HCT116 (cell line): Measurements from ENCODE around the gene UBA5. TPM values are rescaled to one million over a fixed set of nuclear protein-coding genes. Genes with fewer than 3 reads are reported as not detected.

Source experiments
- ATAC-seq: fragments of 200-7000 bp; cut with Tn5 transposase; 2 replicates; pipeline ENCODE4 v1.9.1; 2020; ENCODE audit warnings: mild to moderate bottlenecking, moderate library complexity
- BruUV-seq: library from RNA; stranded (reverse); fragments of 400-500 nt; replicated peaks from 2 replicates; lab custom pipeline; 2021; lab: Mats Ljungman, UMichigan
- CTCF ChIA-PET: fragments of 300-600 bp; sonication (Branson Sonifier 250); formaldehyde crosslinking; loops from one replicate; lab custom pipeline; 2021; ENCODE audit warnings: antibody characterized with exemption; lab: Charles Lee
- POLR2A ChIA-PET: fragments of 300-600, 350-600 bp; sonication (Branson Sonifier 250); formaldehyde crosslinking; loops from one replicate; lab custom pipeline; 2021; ENCODE audit warnings: antibody characterized with exemption; lab: Charles Lee
- RAD21 ChIA-PET, 2 experiments: fragments of 300-600 bp; sonication (Branson Sonifier 250); formaldehyde crosslinking; loops; one replicate each; lab custom pipeline; 2023; ENCODE audit warnings: low total read pairs in 2 of 2; ENCODE audit not compliant: uncharacterized antibody in 2 of 2, unreplicated experiment in 2 of 2, low non-redundant PET in 1 of 2; lab: Charles Lee
- DNase-seq: peaks from one replicate; pipeline ENCODE4 v3.0.0-alpha.2; 2010; ENCODE audit warnings: low read depth, low spot score
- H2AFZ ChIP-seq: fragments of 200-600 bp; shearing (Covaris generic), sonication (generic); 2 replicates; pipeline ENCODE4 v1.6.1; 2017; ENCODE audit warnings: low read depth, mixed run types, mixed read lengths, antibody characterized with exemption, low read length; ENCODE audit not compliant: poor library complexity, severe bottlenecking
- H3K27ac ChIP-seq: 2 replicates; pipeline ENCODE4 v1.5.1; 2012; ENCODE audit warnings: low read depth, low read length
- H3K27me3 ChIP-seq: fragments of 200-600 bp; sonication (generic); 2 replicates; pipeline ENCODE4 v1.6.1; 2016; ENCODE audit warnings: mixed run types, low read length, mixed read lengths; ENCODE audit not compliant: insufficient read depth
- H3K36me3 ChIP-seq, 2 experiments: fragments of 200-500 bp in 1 of 2; fragments of 200-600 bp in 1 of 2; sonication (Bioruptor generic) in 1 of 2; sonication (generic) in 1 of 2; 2 replicates each; pipeline versions ENCODE4 v1.5.1 to v1.6.1; 2014 to 2016; ENCODE audit warnings: low read length in 2 of 2, inconsistent platforms in 1 of 2, mixed read lengths in 1 of 2, mixed run types in 1 of 2; ENCODE audit not compliant: insufficient read depth in 2 of 2, control insufficient read depth in 1 of 2
- H3K4me1 ChIP-seq, 2 experiments: fragments of 200-600 bp in 1 of 2; sonication (generic) in 1 of 2; 2 replicates each; pipeline versions ENCODE4 v1.5.1 to v1.6.1; 2012 to 2017; ENCODE audit warnings: low read length in 2 of 2, inconsistent platforms in 1 of 2, mild to moderate bottlenecking in 1 of 2, mixed read lengths in 1 of 2, mixed run types in 1 of 2, moderate library complexity in 1 of 2; ENCODE audit not compliant: insufficient read depth in 2 of 2, control insufficient read depth in 1 of 2
- H3K4me2 ChIP-seq: fragments of 200-600 bp; sonication (generic); 2 replicates; pipeline ENCODE4 v1.6.1; 2017; ENCODE audit warnings: mixed run types, low read length, mixed read lengths
- H3K4me3 ChIP-seq, 2 experiments: fragments of 200-600 bp in 1 of 2; sonication (generic) in 1 of 2; replicated peaks in 1 of 2; 2 replicates each; pipeline ENCODE4 v1.5.1; 2011 to 2016; ENCODE audit warnings: low read length in 2 of 2, control low read depth in 1 of 2, low read depth in 1 of 2, mild to moderate bottlenecking in 1 of 2, mixed read lengths in 1 of 2, mixed run types in 1 of 2
- H3K79me2 ChIP-seq: fragments of 200-600 bp; sonication (generic); 2 replicates; pipeline ENCODE4 v1.6.1; 2017; ENCODE audit warnings: mild to moderate bottlenecking, mixed run types, low read length, moderate library complexity, mixed read lengths; ENCODE audit not compliant: insufficient read depth
- H3K9ac ChIP-seq: fragments of 200-600 bp; sonication (generic); 2 replicates; pipeline ENCODE4 v1.6.1; 2016; ENCODE audit warnings: low read length, mixed read lengths
- H3K9me2 ChIP-seq: fragments of 200-600 bp; sonication (generic), shearing (Covaris generic); 2 replicates; pipeline ENCODE4 v1.6.1; 2017; ENCODE audit warnings: mixed run types, mild to moderate bottlenecking, moderate library complexity; ENCODE audit not compliant: insufficient read depth
- H3K9me3 ChIP-seq, 2 experiments: fragments of 200-500 bp in 1 of 2; fragments of 200-600 bp in 1 of 2; sonication (Bioruptor generic) in 1 of 2; sonication (generic) in 1 of 2; 2 replicates each; pipeline ENCODE4 v1.6.1; 2014 to 2017; ENCODE audit warnings: low read length in 2 of 2, mixed read lengths in 2 of 2, inconsistent platforms in 1 of 2, low read depth in 1 of 2, mild to moderate bottlenecking in 1 of 2, mixed run types in 1 of 2, moderate library complexity in 1 of 2; ENCODE audit not compliant: control insufficient read depth in 1 of 2, insufficient read depth in 1 of 2
- H4K20me1 ChIP-seq: fragments of 200-600 bp; sonication (generic), shearing (Covaris generic); 2 replicates; pipeline ENCODE4 v1.6.1; 2017; ENCODE audit warnings: mixed run types, mild to moderate bottlenecking, moderate library complexity; ENCODE audit not compliant: insufficient read depth
- CBX3 ChIP-seq: IDR thresholded peaks from 2 replicates; pipeline ENCODE4 v1.6.1; 2012; ENCODE audit warnings: low read depth
- EGR1 ChIP-seq: IDR thresholded peaks from 2 replicates; pipeline ENCODE4 v1.6.1; 2012; ENCODE audit warnings: low read depth
- EZH2 ChIP-seq: fragments of 200-600 bp; sonication (generic); IDR thresholded peaks from 2 replicates; pipeline ENCODE4 v1.6.1; 2017; ENCODE audit warnings: antibody characterized with exemption, mixed run types
- EZH2phosphoT487 ChIP-seq: fragments of 200-600 bp; IDR thresholded peaks from 2 replicates; pipeline ENCODE4 v1.6.1; 2018; ENCODE audit warnings: antibody characterized with exemption, borderline replicate concordance
- JUND ChIP-seq: IDR thresholded peaks from 2 replicates; pipeline ENCODE4 v1.6.1; 2012
- POLR2A ChIP-seq: IDR thresholded peaks from 2 replicates; pipeline ENCODE4 v1.7.0; 2011; ENCODE audit warnings: borderline replicate concordance; ENCODE audit not compliant: insufficient read depth, insufficient read length; ENCODE audit errors: extremely low read depth
- POLR2AphosphoS5 ChIP-seq: IDR thresholded peaks from 2 replicates; pipeline ENCODE4 v1.6.1; 2011; ENCODE audit warnings: mild to moderate bottlenecking, low read depth, low read length, moderate library complexity
- SIN3A ChIP-seq: IDR thresholded peaks from 2 replicates; pipeline ENCODE4 v1.6.1; 2012; ENCODE audit warnings: low read depth
- intact Hi-C: fragments of 100-400 bp; cut with micrococcal nuclease; formaldehyde crosslinking; loops from 2 replicates; pipeline ENCODE4 v1.10.0; 2022
- total RNA-seq: library from RNA; stranded (reverse); gene quantifications from one replicate; pipeline ENCODE4 v1.2.1, GENCODE V29; 2021; ENCODE audit not compliant: unreplicated experiment
- TF ChIP-seq, protein P1 (sequence below): IDR thresholded peaks from 2 replicates; pipeline ENCODE4 v1.6.1; 2012
- TF ChIP-seq, protein P2 (sequence below), 3 experiments: fragments of 200-600 bp in 1 of 3; sonication (generic) in 1 of 3; IDR thresholded peaks in 2 of 3; conservative IDR thresholded peaks in 1 of 3; 2 replicates each; pipeline ENCODE4 v1.5.1; 2012 to 2017; ENCODE audit warnings: low read depth in 2 of 3, low read length in 2 of 3, antibody characterized with exemption in 1 of 3, borderline replicate concordance in 1 of 3, control low read depth in 1 of 3, mild to moderate bottlenecking in 1 of 3, mixed read lengths in 1 of 3, mixed run types in 1 of 3, moderate library complexity in 1 of 3; ENCODE audit not compliant: insufficient read depth in 1 of 3

UBA5 gene
- total RNA-seq, 1 experiment from 2014 or later: 43.7 TPM

DNA sequence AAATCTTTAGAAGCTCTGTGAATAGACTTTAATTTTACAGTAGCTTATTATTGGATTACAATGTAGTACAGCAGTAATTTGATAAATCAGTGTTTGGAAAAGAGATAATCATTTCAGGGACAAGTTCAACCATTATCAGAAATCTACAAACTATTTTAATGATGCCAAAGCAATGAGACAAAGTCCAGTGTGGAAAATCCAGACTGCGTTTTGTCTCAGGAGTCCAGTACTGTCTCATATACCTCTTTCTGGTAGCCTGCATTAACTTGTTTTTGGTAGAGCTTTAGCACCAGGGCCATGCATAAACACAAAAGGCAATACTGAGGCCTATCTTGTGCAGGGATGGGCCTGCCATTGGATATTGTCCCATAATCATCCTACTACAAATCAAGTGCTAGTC is 43.3 kb upstream of the UBA5 start:
- no peak overlapping the region for H2AFZ ChIP-seq
- H3K4me1 ChIP-seq: no peaks in the 10 kb centered on the region
- H3K79me2 ChIP-seq: no peaks in the 10 kb centered on the region
- no peak for DNase-seq
- no TSS peak for BruUV-seq
- no peak overlapping the region for H3K27ac ChIP-seq
- ChIA-PET RAD21 (no interaction called here), CTCF (no interaction called here), POLR2A (no interaction called here)
- no peaks in the 10 kb centered on the region for H3K27me3 ChIP-seq
- intact Hi-C loops: no loop called here
- H4K20me1 ChIP-seq: no peaks in the 10 kb centered on the region
- no peak for TF ChIP-seq EZH2phosphoT487
- TF ChIP-seq POLR2A: no peak
- no peak for TF ChIP-seq EGR1
- TF ChIP-seq EZH2: no peak
- TF ChIP-seq, protein P1, sequence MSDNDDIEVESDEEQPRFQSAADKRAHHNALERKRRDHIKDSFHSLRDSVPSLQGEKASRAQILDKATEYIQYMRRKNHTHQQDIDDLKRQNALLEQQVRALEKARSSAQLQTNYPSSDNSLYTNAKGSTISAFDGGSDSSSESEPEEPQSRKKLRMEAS: no peak
- no peak for TF ChIP-seq POLR2AphosphoS5
- TF ChIP-seq CBX3: no peak
- TF ChIP-seq SIN3A: no peak
- TF ChIP-seq, all 23 proteins: peak for 0
- Histone ChIP-seq H3K4me3 (no peak overlapping the region), H3K9ac (no peak overlapping the region), H3K9me2 (no peaks in the 10 kb centered on the region), H3K36me3 (0 out of 4 replicates have a peak, but pooled peaks cover 0 to 3% of the 10 kb centered on the region in 2 experiments), H3K9me3 (no peaks in the 10 kb centered on the region), H3K4me2 (no peak overlapping the region)
- no peak for ATAC-seq

DNA sequence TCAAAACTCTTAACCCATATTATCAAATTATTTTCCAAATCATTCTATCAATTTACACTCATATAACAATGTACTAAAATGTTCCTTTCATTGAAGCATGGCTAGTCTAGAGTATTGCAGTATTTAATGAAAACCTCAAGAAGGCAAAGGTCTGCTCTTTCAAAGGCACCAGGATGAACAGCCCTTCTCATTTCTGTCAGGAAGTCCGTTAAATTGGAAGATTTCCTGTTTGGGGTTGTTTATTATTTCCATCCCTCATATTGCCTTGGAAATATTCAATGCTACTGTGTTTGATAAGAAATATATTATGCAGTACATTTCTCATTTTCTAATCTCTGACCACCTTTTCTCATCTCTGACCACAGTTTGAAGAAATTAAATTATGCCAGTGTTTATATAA is 38.0 kb upstream of the UBA5 start:
- intact Hi-C loops: no loop called here
- Histone ChIP-seq H3K27ac (no peak overlapping the region), H3K27me3 (no peaks in the 10 kb centered on the region), H3K9me2 (no peaks in the 10 kb centered on the region), H4K20me1 (no peaks in the 10 kb centered on the region), H2AFZ (no peak overlapping the region), H3K79me2 (no peaks in the 10 kb centered on the region), H3K9me3 (no peaks in the 10 kb centered on the region), H3K36me3 (no peaks in the 10 kb centered on the region), H3K9ac (no peak overlapping the region), H3K4me2 (no peak overlapping the region), H3K4me1 (no peaks in the 10 kb centered on the region), H3K4me3 (no peak overlapping the region)
- RAD21 ChIA-PET: no interaction called here
- CTCF ChIA-PET: no interaction called here
- no peak for ATAC-seq
- TF ChIP-seq SIN3A: no peak
- no peak for TF ChIP-seq JUND
- TF ChIP-seq, protein P2, sequence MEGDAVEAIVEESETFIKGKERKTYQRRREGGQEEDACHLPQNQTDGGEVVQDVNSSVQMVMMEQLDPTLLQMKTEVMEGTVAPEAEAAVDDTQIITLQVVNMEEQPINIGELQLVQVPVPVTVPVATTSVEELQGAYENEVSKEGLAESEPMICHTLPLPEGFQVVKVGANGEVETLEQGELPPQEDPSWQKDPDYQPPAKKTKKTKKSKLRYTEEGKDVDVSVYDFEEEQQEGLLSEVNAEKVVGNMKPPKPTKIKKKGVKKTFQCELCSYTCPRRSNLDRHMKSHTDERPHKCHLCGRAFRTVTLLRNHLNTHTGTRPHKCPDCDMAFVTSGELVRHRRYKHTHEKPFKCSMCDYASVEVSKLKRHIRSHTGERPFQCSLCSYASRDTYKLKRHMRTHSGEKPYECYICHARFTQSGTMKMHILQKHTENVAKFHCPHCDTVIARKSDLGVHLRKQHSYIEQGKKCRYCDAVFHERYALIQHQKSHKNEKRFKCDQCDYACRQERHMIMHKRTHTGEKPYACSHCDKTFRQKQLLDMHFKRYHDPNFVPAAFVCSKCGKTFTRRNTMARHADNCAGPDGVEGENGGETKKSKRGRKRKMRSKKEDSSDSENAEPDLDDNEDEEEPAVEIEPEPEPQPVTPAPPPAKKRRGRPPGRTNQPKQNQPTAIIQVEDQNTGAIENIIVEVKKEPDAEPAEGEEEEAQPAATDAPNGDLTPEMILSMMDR (IDR thresholded peaks at IDR 0.05 in 2 of 3, conservative IDR thresholded peaks at IDR 0.05 in 1 of 3; ENCODE audit: borderline replicate concordance in 1 of 3, insufficient read depth in 1 of 3, low read depth in 2 of 3, low read length in 2 of 3): no peak
- BruUV-seq: no TSS peak
- DNase-seq: no peak
- POLR2A ChIA-PET: no interaction called here
